ENCODE data around the gene KIAA1755. TPM values are rescaled to one million over a fixed set of nuclear protein-coding genes. Genes with fewer than 3 reads are reported as not detected.

Gene KIAA1755
- total RNA-seq, 1 donor from 2014 or later, result not detected

GRCh38 chr20:38306379-38306778, 45.8 kb upstream of the KIAA1755 start:
- POLR2A ChIA-PET, result no interaction called here

GRCh38 chr20:38305541-38305940, 45.0 kb upstream of the KIAA1755 start:
- H3K36me3 Mint-ChIP-seq (ENCODE audit: low read depth), result no peaks in the 10 kb centered on the region
- peaks cover 3% of the 10 kb centered on the region for H3K4me1 Mint-ChIP-seq
- DNase-seq (no peak), ATAC-seq (ENCODE audit: low read depth) (no peak)
- no peak overlapping the region for H3K27ac Mint-ChIP-seq
- CTCF ChIA-PET, result no interaction called here
- H3K4me3 Mint-ChIP-seq, result no peak overlapping the region
- POLR2A ChIA-PET, result no interaction called here
- intact Hi-C loops (cut with micrococcal nuclease), result no loop called here
- H3K27me3 Mint-ChIP-seq, result peaks cover 52% of the 10 kb centered on the region
- TF ChIP-seq CTCF (IDR thresholded peaks at IDR 0.05), result no peak
- H3K9me3 Mint-ChIP-seq, result no peaks in the 10 kb centered on the region

More at GRCh38 chr20:38306379-38306778, 45.8 kb upstream of the KIAA1755 start:
- Mint-ChIP-seq H3K9me3 (no peaks in the 10 kb centered on the region), H3K4me1 (peaks cover 3% of the 10 kb centered on the region), H3K27me3 (peaks cover 54% of the 10 kb centered on the region), H3K4me3 (no peak overlapping the region), H3K36me3 (ENCODE audit: low read depth) (no peaks in the 10 kb centered on the region), H3K27ac (no peak overlapping the region)
- intact Hi-C loops (cut with micrococcal nuclease), result no loop called here
- CTCF ChIA-PET, result no interaction called here
- DNase-seq, result no peak
- no peak for TF ChIP-seq CTCF (IDR thresholded peaks at IDR 0.05)
- ATAC-seq (ENCODE audit: low read depth), result no peak

GRCh38 chr20:38304845-38305447, 44.4 kb upstream of the KIAA1755 start:
- POLR2A ChIA-PET, result no interaction called here
- ATAC-seq (ENCODE audit: low read depth), result no peak
- CTCF ChIA-PET, result no interaction called here
- intact Hi-C loops (cut with micrococcal nuclease), result no loop called here
- peaks cover 3% of the 10 kb centered on the region for H3K4me1 Mint-ChIP-seq
- H3K4me3 Mint-ChIP-seq, result no peak overlapping the region
- H3K27me3 Mint-ChIP-seq, result peaks cover 50% of the 10 kb centered on the region
- TF ChIP-seq CTCF (IDR thresholded peaks at IDR 0.05), result no peak
- no peak for DNase-seq
- no peaks in the 10 kb centered on the region for H3K9me3 Mint-ChIP-seq
- no peaks in the 10 kb centered on the region for H3K36me3 Mint-ChIP-seq (ENCODE audit: low read depth)
- no peak overlapping the region for H3K27ac Mint-ChIP-seq

- H3K27ac Mint-ChIP-seq, result no peak within 1 kb of the TSS
- DNase-seq, result no peak
- H3K27me3 Mint-ChIP-seq, result peaks cover 48% of the 10 kb centered on the region
- H3K36me3 Mint-ChIP-seq (ENCODE audit: low read depth), result no peaks in the 10 kb centered on the region
- ChIA-PET CTCF (no interaction called here), POLR2A (no interaction called here)
- TF ChIP-seq CTCF (IDR thresholded peaks at IDR 0.05), result no peak
- ATAC-seq (ENCODE audit: low read depth), result no peak
- intact Hi-C loops (cut with micrococcal nuclease), result no loop called here
- H3K9me3 Mint-ChIP-seq, result no peaks in the 10 kb centered on the region
- no peak within 1 kb of the TSS for H3K4me3 Mint-ChIP-seq
- H3K4me1 Mint-ChIP-seq, result peaks cover 3% of the 10 kb centered on the region
Measured at GRCh38 chr20:38303908-38304379, 43.4 kb upstream of the KIAA1755 start, which contains the start of gene BPI. BPI (plus strand) TSS chr20:38304156; CDS start chr20:38304224, 68 bp downstream.

GRCh38 chr20:38302786-38303185, 42.3 kb upstream of the KIAA1755 start:
- peaks cover 48% of the 10 kb centered on the region for H3K27me3 Mint-ChIP-seq
- no peak overlapping the region for H3K27ac Mint-ChIP-seq
- ChIA-PET CTCF (no interaction called here), POLR2A (no interaction called here)
- no peaks in the 10 kb centered on the region for H3K9me3 Mint-ChIP-seq
- DNase-seq (no peak), ATAC-seq (ENCODE audit: low read depth) (no peak)
- no peak overlapping the region for H3K4me3 Mint-ChIP-seq
- TF ChIP-seq CTCF (IDR thresholded peaks at IDR 0.05), result no peak
- intact Hi-C loops (cut with micrococcal nuclease), result no loop called here
- H3K4me1 Mint-ChIP-seq, result peaks cover 3% of the 10 kb centered on the region
- H3K36me3 Mint-ChIP-seq (ENCODE audit: low read depth), result no peaks in the 10 kb centered on the region

Measured in activated B cell treated with CpG ODN at 0.5 μM for 24 hours (primary cell).